H1 (cell line): ENCODE data around the gene LRP3. TPM values are rescaled to one million over a fixed set of nuclear protein-coding genes. Genes with fewer than 3 reads are reported as not detected.

Experiments
- BCL11A ChIP-seq, 2 experiments: IDR thresholded peaks; one replicate each; pipeline ENCODE4 v1.6.1; 2011; ENCODE audit warnings: low read depth in 2 of 2, low read length in 2 of 2, mild to moderate bottlenecking in 2 of 2
- BRCA1 ChIP-seq: IDR thresholded peaks from 2 replicates; pipeline ENCODE4 v1.6.1; 2012; ENCODE audit warnings: low read depth, low read length, improper control_type of control experiment
- CBX5 ChIP-seq: fragments of 300-800, 300-1000 bp; sonication (generic); IDR thresholded peaks from 2 replicates; pipeline ENCODE4 v1.7.1; 2016; ENCODE audit warnings: antibody characterized with exemption, low read length, low read depth
- CHD7 ChIP-seq: fragments of 300-600 bp; sonication (generic); IDR thresholded peaks from 2 replicates; pipeline ENCODE4 v1.7.1; 2012; ENCODE audit warnings: low read length, moderate library complexity, mild to moderate bottlenecking, inconsistent platforms; ENCODE audit not compliant: insufficient replicate concordance
- CREB1 ChIP-seq: IDR thresholded peaks from 2 replicates; pipeline ENCODE4 v1.6.1; 2012; ENCODE audit warnings: inconsistent platforms
- CTBP2 ChIP-seq: IDR thresholded peaks from 2 replicates; pipeline ENCODE4 v1.7.0; 2011; ENCODE audit warnings: borderline replicate concordance, mild to moderate bottlenecking, moderate library complexity, mixed read lengths, low read length; ENCODE audit not compliant: insufficient read depth, insufficient read length
- NRF1 ChIP-seq: IDR thresholded peaks from 2 replicates; pipeline ENCODE4 v1.6.1; 2011; ENCODE audit warnings: mild to moderate bottlenecking, low read depth, low read length, improper control_type of control experiment
- RNF2 ChIP-seq: fragments of 200-900, 300-1000 bp; sonication (generic); IDR thresholded peaks from 2 replicates; pipeline ENCODE4 v1.7.1; 2016; ENCODE audit warnings: borderline replicate concordance, low read depth, mild to moderate bottlenecking, antibody characterized with exemption, low read length; ENCODE audit not compliant: poor library complexity, severe bottlenecking; ENCODE audit errors: missing control alignments
- SIRT6 ChIP-seq: IDR thresholded peaks from one replicate; pipeline ENCODE4 v1.7.1; 2012; ENCODE audit warnings: low read length, inconsistent platforms
- SIX5 ChIP-seq: IDR thresholded peaks from 2 replicates; pipeline ENCODE4 v1.6.1; 2011; ENCODE audit warnings: mild to moderate bottlenecking, low read depth, low read length
- SP1 ChIP-seq: IDR thresholded peaks from 2 replicates; pipeline ENCODE4 v1.6.1; 2011; ENCODE audit warnings: low read depth, low read length
- TAF7 ChIP-seq: optimal IDR thresholded peaks from 2 replicates; pipeline ENCODE3; 2011; ENCODE audit warnings: low read depth, mild to moderate bottlenecking, inconsistent platforms, low read length, moderate library complexity, borderline replicate concordance
- polyA plus RNA-seq, 7 experiments: library from polyadenylated mRNA; depleted of rRNA in 3 of 7; stranded (reverse) in 5 of 7; unstranded in 2 of 7; fragments of >200 nt in 5 of 7; fragments of 200-250 nt in 2 of 7; gene quantifications; 1 replicate in 5 of 7; 2 replicates in 1 of 7; 4 replicates in 1 of 7; pipeline versions ENCODE4 v1.2.1 to v1.2.3, GENCODE V29; 2011 to 2013; ENCODE audit warnings: missing spikeins in 2 of 7, mixed read lengths in 2 of 7
- total RNA-seq: library from RNA; stranded (reverse); fragmentation: NEBNext Ultra II Directional; extraction: Animal tissue kit (Norgen Biotek cat#: 25700); gene quantifications from 2 replicates; pipeline ENCODE4 v1.2.1, GENCODE V29; 2021

Gene LRP3
- total and polyA plus RNA-seq, 2 of the 8 experiments (the other 6 are each of a cell fraction or from before 2014, with no cell fraction given): 30.3 to 33.7 TPM

GRCh38 chr19:33146209-33146608 is 47.9 kb upstream of the LRP3 start (continued):
- TF ChIP-seq CHD7 (no peak), SIRT6 (no peak), CREB1 (no peak), CTBP2 (no peak), NRF1 (no peak), CBX5 (no peak), SP1 (no peak), SIX5 (no peak), TAF7 (no peak), BCL11A (IDR thresholded peaks at IDR 0.05; ENCODE audit: low read depth in 2 of 2, low read length in 2 of 2) (no peak), RNF2 (no peak), BRCA1 (no peak)
- TF ChIP-seq, all 59 proteins: peak for 0
